HL-60 (cell line): ENCODE data around the gene SVIL.
"Not testable (repeated sequence)": the region's sequence is repeated elsewhere in the genome, so short reads cannot be mapped to it uniquely, and the experiment has no call there.

Experiments
- DNase-seq, 2 experiments: peaks; one replicate each; pipeline ENCODE4 v3.0.0-alpha.2; 2010 to 2020; ENCODE audit warnings: low read depth in 1 of 2, low spot score in 1 of 2
- H3K27ac ChIP-seq: fragments of 250-450 bp; sonication (Bioruptor Pico); replicated peaks from 2 replicates; pipeline ENCODE4 v1.5.1; 2020; ENCODE audit warnings: mild to moderate bottlenecking, moderate library complexity
- H3K27me3 ChIP-seq: fragments of 250-450 bp; sonication (Bioruptor Pico); 2 replicates; pipeline ENCODE4 v1.5.1; 2021; ENCODE audit warnings: mild to moderate bottlenecking, moderate library complexity; ENCODE audit not compliant: insufficient read depth, poor library complexity, severe bottlenecking
- H3K4me3 ChIP-seq: replicated peaks from 2 replicates; pipeline ENCODE4 v1.5.1; 2011; ENCODE audit warnings: mild to moderate bottlenecking, control low read depth, low read length; ENCODE audit not compliant: insufficient read depth
- GABPA ChIP-seq: IDR thresholded peaks from 2 replicates; pipeline ENCODE4 v1.6.1; 2012; ENCODE audit warnings: low read depth
- POLR2AphosphoS5 ChIP-seq: IDR thresholded peaks from 2 replicates; pipeline ENCODE4 v1.6.1; 2012; ENCODE audit warnings: low read depth
- SPI1 ChIP-seq: IDR thresholded peaks from 2 replicates; pipeline ENCODE4 v1.6.1; 2012; ENCODE audit warnings: low read depth, mild to moderate bottlenecking, borderline replicate concordance
- TF ChIP-seq, protein P1 (sequence below): IDR thresholded peaks from one replicate; pipeline ENCODE4 v1.5.1; 2011; ENCODE audit warnings: low read length, control low read depth, inconsistent platforms; ENCODE audit not compliant: insufficient read depth
- TF ChIP-seq, protein P2 (sequence below): IDR thresholded peaks from 2 replicates; pipeline ENCODE4 v1.6.1; 2012; ENCODE audit warnings: low read depth; ENCODE audit not compliant: insufficient replicate concordance

The SVIL gene

DNA sequence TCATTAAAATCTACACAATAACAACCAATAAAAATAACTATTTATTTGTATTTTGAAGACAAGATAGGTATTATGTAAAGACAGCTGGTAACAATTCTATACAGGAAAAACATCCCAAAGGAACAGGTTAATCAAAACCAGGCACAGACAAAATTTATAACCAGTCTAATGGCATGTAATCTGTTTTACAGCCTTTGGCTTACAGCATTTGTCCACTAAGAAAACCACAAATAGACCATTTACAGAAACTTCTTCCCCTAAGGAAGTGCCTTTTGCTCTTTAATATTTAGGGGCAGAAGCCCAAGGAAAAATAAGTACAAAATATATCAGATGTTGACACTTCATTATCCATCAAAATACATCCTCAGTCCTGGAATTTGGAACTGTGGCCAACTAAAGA, 65.0 kb downstream of the SVIL start:
- H3K27ac ChIP-seq = no peak overlapping the region
- DNase-seq = no peak
- H3K4me3 ChIP-seq = no peak overlapping the region
- H3K27me3 ChIP-seq = no peaks in the 10 kb centered on the region
- TF ChIP-seq GABPA = no peak
- no peak for TF ChIP-seq SPI1
- TF ChIP-seq, protein P1, sequence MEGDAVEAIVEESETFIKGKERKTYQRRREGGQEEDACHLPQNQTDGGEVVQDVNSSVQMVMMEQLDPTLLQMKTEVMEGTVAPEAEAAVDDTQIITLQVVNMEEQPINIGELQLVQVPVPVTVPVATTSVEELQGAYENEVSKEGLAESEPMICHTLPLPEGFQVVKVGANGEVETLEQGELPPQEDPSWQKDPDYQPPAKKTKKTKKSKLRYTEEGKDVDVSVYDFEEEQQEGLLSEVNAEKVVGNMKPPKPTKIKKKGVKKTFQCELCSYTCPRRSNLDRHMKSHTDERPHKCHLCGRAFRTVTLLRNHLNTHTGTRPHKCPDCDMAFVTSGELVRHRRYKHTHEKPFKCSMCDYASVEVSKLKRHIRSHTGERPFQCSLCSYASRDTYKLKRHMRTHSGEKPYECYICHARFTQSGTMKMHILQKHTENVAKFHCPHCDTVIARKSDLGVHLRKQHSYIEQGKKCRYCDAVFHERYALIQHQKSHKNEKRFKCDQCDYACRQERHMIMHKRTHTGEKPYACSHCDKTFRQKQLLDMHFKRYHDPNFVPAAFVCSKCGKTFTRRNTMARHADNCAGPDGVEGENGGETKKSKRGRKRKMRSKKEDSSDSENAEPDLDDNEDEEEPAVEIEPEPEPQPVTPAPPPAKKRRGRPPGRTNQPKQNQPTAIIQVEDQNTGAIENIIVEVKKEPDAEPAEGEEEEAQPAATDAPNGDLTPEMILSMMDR = no peak
- no peak for TF ChIP-seq POLR2AphosphoS5
- TF ChIP-seq, protein P2, sequence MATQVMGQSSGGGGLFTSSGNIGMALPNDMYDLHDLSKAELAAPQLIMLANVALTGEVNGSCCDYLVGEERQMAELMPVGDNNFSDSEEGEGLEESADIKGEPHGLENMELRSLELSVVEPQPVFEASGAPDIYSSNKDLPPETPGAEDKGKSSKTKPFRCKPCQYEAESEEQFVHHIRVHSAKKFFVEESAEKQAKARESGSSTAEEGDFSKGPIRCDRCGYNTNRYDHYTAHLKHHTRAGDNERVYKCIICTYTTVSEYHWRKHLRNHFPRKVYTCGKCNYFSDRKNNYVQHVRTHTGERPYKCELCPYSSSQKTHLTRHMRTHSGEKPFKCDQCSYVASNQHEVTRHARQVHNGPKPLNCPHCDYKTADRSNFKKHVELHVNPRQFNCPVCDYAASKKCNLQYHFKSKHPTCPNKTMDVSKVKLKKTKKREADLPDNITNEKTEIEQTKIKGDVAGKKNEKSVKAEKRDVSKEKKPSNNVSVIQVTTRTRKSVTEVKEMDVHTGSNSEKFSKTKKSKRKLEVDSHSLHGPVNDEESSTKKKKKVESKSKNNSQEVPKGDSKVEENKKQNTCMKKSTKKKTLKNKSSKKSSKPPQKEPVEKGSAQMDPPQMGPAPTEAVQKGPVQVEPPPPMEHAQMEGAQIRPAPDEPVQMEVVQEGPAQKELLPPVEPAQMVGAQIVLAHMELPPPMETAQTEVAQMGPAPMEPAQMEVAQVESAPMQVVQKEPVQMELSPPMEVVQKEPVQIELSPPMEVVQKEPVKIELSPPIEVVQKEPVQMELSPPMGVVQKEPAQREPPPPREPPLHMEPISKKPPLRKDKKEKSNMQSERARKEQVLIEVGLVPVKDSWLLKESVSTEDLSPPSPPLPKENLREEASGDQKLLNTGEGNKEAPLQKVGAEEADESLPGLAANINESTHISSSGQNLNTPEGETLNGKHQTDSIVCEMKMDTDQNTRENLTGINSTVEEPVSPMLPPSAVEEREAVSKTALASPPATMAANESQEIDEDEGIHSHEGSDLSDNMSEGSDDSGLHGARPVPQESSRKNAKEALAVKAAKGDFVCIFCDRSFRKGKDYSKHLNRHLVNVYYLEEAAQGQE = no peak

DNA sequence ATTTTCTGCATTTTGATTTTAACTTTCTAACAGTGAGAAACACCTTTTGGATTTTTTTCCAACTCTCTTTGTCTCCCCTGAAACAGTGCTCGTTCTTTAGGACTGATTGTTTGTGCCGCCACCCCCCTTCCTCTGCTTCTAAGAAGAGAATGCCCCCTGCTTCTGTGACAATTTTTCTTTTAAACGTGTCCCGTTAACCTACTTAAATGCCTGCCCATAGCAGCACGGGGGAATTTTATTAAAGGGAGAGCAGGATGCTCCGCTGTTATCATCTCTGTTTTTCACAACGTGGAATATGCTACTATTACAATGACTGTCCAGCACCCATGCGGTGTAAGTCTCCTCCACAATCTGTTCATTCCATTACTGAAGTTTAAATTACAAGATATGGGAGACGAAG, 67.8 kb downstream of the SVIL start:
- TF ChIP-seq GABPA (no peak), SPI1 (no peak), POLR2AphosphoS5 (no peak)
- TF ChIP-seq, protein P2 = no peak
- TF ChIP-seq, protein P1 = no peak

DNA sequence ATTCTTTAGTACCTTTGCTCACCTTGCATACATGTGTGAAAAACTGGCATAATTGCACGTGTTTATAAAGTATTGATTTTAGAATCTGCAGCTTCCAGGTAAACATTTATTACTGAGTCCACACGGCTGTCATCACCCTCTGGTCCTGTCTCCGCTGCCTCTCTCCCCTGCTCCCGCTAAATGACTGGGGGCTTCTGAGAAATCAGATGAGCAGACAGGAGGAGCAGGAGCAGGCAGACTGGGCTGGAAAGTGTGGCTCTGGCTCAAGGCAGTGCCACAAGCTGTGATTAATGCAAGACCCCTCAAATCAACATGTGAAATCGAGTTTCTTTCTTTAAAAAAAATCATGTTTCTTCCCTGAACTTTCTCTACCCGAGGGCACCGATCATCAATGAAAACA, 68.6 kb downstream of the SVIL start:
- H3K4me3 ChIP-seq, DNase-seq, H3K27me3 ChIP-seq, H3K27ac ChIP-seq: not testable (repeated sequence)

More for the DNA sequence above, 67.8 kb downstream of the SVIL start:
- no peak overlapping the region for H3K4me3 ChIP-seq
- H3K27me3 ChIP-seq = no peaks in the 10 kb centered on the region
- no peak overlapping the region for H3K27ac ChIP-seq
- DNase-seq = no peak

DNA sequence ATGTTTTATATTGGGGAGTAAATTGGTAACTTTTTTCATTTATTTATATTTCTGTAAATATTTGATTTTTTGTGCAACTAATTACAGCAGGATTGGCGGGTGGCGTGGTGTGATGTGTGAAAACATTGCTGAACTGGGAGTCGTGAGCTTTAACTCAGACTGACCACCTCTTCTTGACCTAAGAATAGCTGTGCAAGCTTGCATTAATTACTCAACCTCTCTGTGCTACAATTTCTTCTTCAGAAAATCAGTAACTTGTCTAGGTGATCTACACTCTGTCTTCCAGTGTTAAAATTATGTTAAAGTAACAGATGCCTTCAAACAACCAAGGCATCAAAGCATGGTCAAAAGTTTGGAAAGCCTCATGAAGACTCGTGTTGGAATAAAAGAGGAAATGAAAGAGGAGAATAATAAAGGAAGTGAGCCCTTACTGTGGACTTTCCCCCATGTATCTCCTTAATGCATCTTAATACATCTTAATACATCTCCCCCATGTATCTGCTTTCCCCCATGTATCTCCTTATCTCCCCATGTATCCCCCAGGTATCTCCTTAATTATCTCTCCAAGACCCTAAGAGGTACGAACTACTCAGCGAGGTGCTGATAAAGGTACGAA, 71.2 kb downstream of the SVIL start:
- Histone ChIP-seq H3K4me3 (no peak overlapping the region), H3K27me3 (no peaks in the 10 kb centered on the region), H3K27ac (no peak overlapping the region)
- no peak for DNase-seq
- TF ChIP-seq SPI1 = peak; percentile 36; the same call in 1 of the 2 replicates
- TF ChIP-seq GABPA = no peak

DNA sequence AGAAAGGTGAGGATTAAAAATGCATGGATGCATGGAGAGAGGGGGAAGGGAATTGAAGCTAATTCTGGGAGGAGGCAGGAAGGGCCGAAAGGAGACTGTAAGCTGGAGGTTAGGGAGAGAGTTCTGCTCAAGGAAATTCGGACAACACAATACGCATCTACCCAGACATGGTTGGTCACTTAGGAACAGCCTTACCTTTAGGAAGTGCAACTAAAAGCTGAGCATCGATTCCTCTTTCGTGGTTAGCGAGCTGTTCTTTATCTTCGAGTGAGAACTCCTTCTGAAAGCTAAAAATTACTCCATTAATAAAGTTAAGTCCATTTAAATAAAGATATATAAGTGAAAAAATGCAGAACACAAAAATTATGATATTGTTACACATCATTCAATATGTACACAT, 71.8 kb downstream of the SVIL start:
- H3K4me3 ChIP-seq, H3K27ac ChIP-seq, DNase-seq, H3K27me3 ChIP-seq: not testable (repeated sequence)
